T-helper 17 cell (primary cell): ENCODE measurements around the gene TBC1D9. TPM values are rescaled to one million over a fixed set of nuclear protein-coding genes. Genes with fewer than 3 reads are reported as not detected.
A peak's percentile ranks its signal among the peaks of the same experiment; 100 is the strongest.
"Not testable (repeated sequence)": the region's sequence is repeated elsewhere in the genome, so short reads cannot be mapped to it uniquely, and the experiment has no call there.

Experiments
- ATAC-seq: fragments of 150-1000 bp; cut with Tn5 transposase; 2 replicates; pipeline ENCODE4 v1.10.0; 2021; ENCODE audit warnings: mild to moderate bottlenecking, moderate library complexity
- DNase-seq, 3 donors: peaks; one replicate each; pipeline versions ENCODE4 v3.0.0 to v3.0.0-alpha.2; 2020 to 2021
- H3K9me3 ChIP-seq: one replicate; pipeline ENCODE4 v1.7.0; 2013; ENCODE audit warnings: low read length, mild to moderate bottlenecking; ENCODE audit not compliant: control insufficient read depth, poor library complexity, severe bottlenecking
- H3K27ac Mint-ChIP-seq: one replicate; pipeline ENCODE4 v1.8.0; 2022; ENCODE audit warnings: mild to moderate bottlenecking, moderate library complexity, mixed read lengths
- H3K27me3 Mint-ChIP-seq: one replicate; pipeline ENCODE4 v1.8.0; 2022; ENCODE audit warnings: mixed read lengths
- H3K36me3 Mint-ChIP-seq: one replicate; pipeline ENCODE4 v1.8.0; 2022; ENCODE audit warnings: low read depth, mixed read lengths
- H3K4me1 Mint-ChIP-seq: one replicate; pipeline ENCODE4 v1.8.0; 2022; ENCODE audit warnings: mild to moderate bottlenecking, mixed read lengths
- H3K4me3 Mint-ChIP-seq: one replicate; pipeline ENCODE4 v1.8.0; 2022; ENCODE audit warnings: mild to moderate bottlenecking, moderate library complexity, mixed read lengths
- total RNA-seq, 4 donors: library from RNA in 2 of 4; stranded (reverse) in 2 of 4; gene quantifications; one replicate each; pipeline ENCODE4 v1.2.3 and lab custom pipeline; 2022 to 2026

Gene TBC1D9
- total RNA-seq, 2 donors from 2014 or later = 0.76 to 3.1 TPM

DNA sequence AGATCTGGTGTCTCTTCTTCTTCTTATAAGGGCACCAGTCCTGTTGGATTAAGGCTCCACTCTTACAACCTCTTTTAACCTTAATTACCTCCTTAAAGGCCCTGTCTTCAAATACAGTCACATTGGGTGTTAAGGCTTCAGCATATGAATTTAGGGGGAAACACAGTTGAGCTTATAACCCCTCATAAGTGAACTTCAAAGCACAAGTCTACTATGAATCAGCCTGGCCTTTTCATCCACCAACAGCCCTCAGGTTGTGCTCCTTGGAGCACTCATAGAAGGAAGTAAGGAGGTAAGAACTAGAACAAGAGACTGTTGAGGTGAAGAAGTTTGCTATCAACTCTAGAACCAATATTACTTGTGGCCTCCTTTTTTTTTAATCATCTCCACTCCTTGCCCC, 18.8 kb upstream of the TBC1D9 start:
- ATAC-seq (no peak), DNase-seq (no peak)
- H3K27me3 Mint-ChIP-seq = peaks cover 12% of the 10 kb centered on the region
- no peaks in the 10 kb centered on the region for H3K4me1 Mint-ChIP-seq
- no peaks in the 10 kb centered on the region for H3K9me3 ChIP-seq
- H3K4me3 Mint-ChIP-seq = no peak overlapping the region
- H3K27ac Mint-ChIP-seq = no peak overlapping the region
- H3K36me3 Mint-ChIP-seq = peaks cover 6% of the 10 kb centered on the region

DNA sequence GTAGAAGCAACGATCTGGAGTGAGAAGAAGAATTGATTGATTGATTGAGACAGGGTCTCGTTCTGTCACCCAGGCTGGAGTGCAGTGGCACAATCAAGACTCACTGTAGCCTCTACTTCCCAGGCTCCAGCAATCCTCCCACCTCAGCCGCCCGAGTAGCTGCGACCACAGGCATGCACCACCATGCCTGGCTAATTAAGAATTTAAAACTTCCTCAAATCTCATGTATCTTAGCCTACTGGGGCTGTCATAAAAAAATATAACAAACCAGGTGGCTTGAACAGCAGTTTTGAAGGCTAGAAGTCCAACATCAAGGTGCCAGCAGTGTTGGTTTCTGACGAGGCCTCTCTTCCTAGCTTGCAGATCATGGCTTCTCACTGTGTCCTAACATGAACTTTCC, 18.3 kb upstream of the TBC1D9 start:
- DNase-seq = no peak
- no peak overlapping the region for H3K4me3 Mint-ChIP-seq

DNA sequence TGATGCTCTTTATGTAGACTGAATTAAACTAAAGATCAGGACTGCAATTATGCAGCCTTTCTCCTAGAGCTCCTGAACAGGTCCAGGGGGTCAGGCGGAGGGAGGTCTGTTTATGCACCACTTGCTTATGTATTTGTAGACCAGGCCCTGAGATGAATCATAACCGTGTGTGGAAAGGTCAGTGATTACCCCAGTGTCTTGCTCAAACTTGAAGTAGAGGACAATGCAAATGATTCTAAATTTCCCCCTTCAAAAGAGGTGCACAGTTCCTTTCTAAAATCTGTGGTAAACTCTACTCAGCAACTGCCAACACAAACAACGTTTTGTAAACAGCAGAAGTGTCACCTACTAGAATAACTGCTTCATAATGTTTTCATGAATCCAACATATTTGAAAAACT, 13.0 kb upstream of the TBC1D9 start:
- Mint-ChIP-seq H3K4me1 (no peaks in the 10 kb centered on the region), H3K36me3 (peaks cover 4% of the 10 kb centered on the region), H3K4me3 (no peak overlapping the region), H3K27ac (no peak overlapping the region), H3K27me3 (peaks cover 18% of the 10 kb centered on the region)
- DNase-seq = no peak
- no peaks in the 10 kb centered on the region for H3K9me3 ChIP-seq
- ATAC-seq = no peak

More for the DNA sequence above, 18.3 kb upstream of the TBC1D9 start:
- peaks cover 6% of the 10 kb centered on the region for H3K36me3 Mint-ChIP-seq
- H3K4me1 Mint-ChIP-seq = no peaks in the 10 kb centered on the region
- peaks cover 14% of the 10 kb centered on the region for H3K27me3 Mint-ChIP-seq
- no peak overlapping the region for H3K27ac Mint-ChIP-seq
- no peak for ATAC-seq
- no peaks in the 10 kb centered on the region for H3K9me3 ChIP-seq

DNA sequence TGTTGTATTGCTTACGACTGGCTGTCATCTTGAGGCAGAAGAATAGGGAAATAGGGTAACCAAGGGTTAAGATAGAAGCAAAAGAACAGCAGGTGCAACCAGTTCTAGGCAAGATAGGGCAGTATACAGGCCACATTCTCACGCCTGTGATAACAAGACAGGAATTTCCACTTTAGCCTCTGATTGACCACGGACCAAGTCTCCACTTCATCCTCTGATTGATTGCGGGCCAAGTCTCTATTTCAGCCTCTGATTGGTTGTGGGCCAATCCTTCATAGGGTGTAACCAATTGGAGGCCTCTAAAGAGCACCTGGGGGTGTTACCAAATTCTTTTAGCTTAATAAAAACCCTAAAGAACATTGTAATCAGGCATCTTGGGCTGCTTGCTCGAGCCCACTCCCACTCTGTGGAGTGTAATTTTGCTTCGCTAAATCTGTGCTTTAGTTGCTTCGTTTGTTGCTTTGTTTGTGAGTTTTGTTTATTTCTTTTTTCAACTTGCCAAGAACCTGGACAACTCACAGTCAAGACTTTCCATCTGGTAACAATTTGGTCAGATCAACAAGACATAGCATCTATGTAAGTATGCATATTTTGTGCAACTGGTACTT, 8.7 kb upstream of the TBC1D9 start:
- no peaks in the 10 kb centered on the region for H3K9me3 ChIP-seq
- no peak for DNase-seq
- H3K4me1 Mint-ChIP-seq = no peaks in the 10 kb centered on the region
- H3K27me3 Mint-ChIP-seq = peaks cover 12% of the 10 kb centered on the region
- no peak overlapping the region for H3K4me3 Mint-ChIP-seq
- H3K36me3 Mint-ChIP-seq = no peaks in the 10 kb centered on the region
- ATAC-seq = no peak
- no peak overlapping the region for H3K27ac Mint-ChIP-seq

DNA sequence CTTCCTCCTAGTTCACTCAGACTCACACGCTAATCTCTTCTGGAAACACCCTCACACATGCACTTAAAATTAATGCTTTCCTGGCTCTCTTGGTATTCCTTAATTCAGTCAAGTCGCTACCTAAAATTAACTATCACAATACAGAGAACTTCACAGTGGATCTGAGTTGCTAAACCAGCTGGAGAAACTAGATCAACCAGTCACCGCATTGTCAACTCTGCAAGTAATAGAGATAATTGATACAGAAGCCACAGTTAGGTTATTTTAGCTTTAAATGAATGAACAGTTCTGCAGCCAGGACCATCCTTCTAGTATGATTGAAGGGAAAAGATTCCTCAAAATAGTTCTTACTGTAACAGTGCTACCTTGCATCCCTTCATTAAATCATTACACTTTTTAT, 6.0 kb upstream of the TBC1D9 start:
- ATAC-seq (no peak), DNase-seq (no peak)
- H3K4me3 Mint-ChIP-seq = no peak overlapping the region
- no peak overlapping the region for H3K27ac Mint-ChIP-seq
- H3K27me3 Mint-ChIP-seq = peaks cover 33% of the 10 kb centered on the region
- no peaks in the 10 kb centered on the region for H3K36me3 Mint-ChIP-seq
- H3K9me3 ChIP-seq = no peaks in the 10 kb centered on the region
- H3K4me1 Mint-ChIP-seq = no peaks in the 10 kb centered on the region

DNA sequence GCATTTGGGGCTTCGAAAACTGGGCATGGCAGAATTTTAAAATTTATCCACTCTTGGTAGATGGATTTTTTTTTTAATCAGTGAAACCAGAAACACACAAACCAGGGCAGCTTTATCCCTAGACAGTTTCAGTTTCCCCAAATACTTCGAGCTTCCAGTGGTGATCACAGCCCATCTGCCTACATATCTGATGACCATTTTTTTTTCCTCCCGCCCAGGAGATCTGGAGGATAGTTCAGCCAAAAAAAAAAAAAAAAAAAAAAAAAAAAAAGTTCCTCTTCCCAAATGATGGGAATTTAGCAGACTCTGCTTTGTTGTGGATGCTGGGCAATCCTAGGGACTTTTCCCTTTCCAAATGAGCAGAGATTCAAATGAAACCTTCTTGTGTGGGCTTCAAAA, 1.0 kb upstream of the TBC1D9 start:
- no peaks in the 10 kb centered on the region for H3K36me3 Mint-ChIP-seq
- H3K9me3 ChIP-seq = no peaks in the 10 kb centered on the region
- ATAC-seq (no peak), DNase-seq (no peak)
- H3K4me3 Mint-ChIP-seq = peak overlapping the region; percentile 63
- H3K4me1 Mint-ChIP-seq = peaks cover 4% of the 10 kb centered on the region
- no peak overlapping the region for H3K27ac Mint-ChIP-seq
- H3K27me3 Mint-ChIP-seq = peaks cover 61% of the 10 kb centered on the region

DNA sequence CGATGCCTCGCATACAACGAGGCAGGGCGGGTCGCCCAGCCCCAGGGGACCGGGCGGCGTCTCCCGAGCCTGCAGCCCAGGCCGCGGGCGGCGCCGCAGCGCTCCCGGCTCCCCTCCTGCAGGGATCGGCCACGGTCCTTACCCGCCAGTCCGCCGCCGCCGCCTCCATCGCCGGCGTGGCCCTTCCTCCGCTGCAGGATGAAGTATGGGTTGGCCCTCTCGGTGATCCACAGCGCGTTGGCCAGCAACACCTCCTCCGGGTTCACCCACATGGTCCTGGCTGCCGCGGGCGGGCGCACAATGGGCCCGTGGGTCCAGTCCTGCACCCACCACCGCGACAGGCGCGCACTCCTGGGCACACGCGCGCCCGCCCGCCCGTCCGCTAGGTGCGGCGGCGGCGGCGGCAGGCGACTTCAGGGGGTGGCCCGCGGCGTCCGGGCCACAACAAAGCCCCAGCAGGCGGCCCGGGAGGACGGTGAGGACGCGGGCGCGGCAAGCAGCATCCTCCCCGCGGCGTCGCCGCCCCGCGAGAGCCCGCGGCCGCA, 339 bp downstream of the TBC1D9 start:
- Mint-ChIP-seq H3K36me3 (no peaks in the 10 kb centered on the region), H3K4me1 (peaks cover 4% of the 10 kb centered on the region), H3K27me3 (peaks cover 56% of the 10 kb centered on the region), H3K4me3 (peak overlapping the region; percentile 45), H3K27ac (no peak overlapping the region)
- H3K9me3 ChIP-seq = no peaks in the 10 kb centered on the region
- DNase-seq (no peak), ATAC-seq (peak; percentile 53)

DNA sequence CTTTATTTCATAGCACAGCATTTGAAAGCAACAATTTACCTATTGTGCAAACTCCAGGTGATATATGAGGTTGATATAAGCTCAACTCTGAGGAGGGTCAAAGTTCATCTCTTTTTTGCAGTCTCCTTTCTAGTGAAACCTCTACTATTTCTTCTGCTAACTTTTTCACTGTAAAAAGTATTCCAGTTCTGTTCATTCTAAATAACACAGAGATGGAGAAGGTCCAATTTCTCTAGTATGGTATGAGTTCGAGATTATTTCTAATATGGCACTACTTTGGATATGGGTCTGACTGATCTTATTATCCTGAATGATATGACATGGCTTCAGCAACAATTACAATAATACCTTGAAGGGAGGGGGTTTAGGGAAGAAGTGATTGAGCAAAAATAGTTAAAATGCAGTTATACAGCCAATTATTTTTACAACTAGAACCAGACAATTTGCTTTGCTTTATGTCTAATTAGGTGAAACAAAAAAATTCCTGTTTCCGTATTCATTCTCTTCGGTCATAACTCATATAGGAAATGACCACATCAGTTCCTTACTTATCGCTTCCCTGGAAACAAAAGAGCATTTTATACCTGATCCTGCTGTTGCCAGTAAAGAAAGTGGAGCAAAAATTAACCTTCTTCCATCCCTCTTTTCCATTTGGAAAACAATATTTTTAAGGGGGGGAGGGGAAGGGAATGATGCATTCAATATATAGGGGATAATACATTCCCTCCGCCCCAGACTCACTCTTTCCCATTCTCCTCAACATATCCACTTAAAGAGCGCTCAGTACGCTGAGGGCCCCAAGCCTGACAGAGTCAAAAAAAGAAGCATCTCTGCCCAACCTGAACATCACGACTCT, 1.0 kb downstream of the TBC1D9 start:
- DNase-seq (no peak), ATAC-seq (no peak)
- H3K27me3 Mint-ChIP-seq = peaks cover 55% of the 10 kb centered on the region
- H3K27ac Mint-ChIP-seq = no peak overlapping the region
- H3K9me3 ChIP-seq = no peaks in the 10 kb centered on the region
- peak overlapping the region; percentile 39 for H3K4me3 Mint-ChIP-seq
- peaks cover 4% of the 10 kb centered on the region for H3K4me1 Mint-ChIP-seq
- no peaks in the 10 kb centered on the region for H3K36me3 Mint-ChIP-seq

DNA sequence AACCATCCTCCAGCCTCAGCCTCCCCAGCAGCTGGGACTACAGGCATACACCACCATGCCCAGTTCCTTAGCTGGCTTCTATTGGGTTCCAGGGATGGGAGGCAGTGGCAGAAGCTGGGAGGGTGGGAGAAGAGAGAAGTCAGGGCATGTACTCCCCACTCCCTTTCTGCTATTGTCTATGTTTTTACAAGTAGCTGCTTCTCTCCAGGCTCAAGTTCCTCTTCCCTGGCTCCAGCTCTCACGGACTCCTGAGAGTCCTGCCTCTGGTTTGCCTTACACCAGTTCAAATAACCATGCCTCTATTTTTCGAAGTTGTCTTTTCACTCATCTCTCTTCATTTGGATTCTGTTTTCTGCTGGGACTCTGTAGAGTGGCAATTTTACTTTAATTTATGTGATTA, 2.9 kb downstream of the TBC1D9 start:
- Mint-ChIP-seq H3K4me3 (no peak overlapping the region), H3K36me3 (no peaks in the 10 kb centered on the region), H3K4me1 (peaks cover 4% of the 10 kb centered on the region), H3K27me3 (peaks cover 43% of the 10 kb centered on the region), H3K27ac (no peak overlapping the region)
- no peak for ATAC-seq
- DNase-seq = no peak
- H3K9me3 ChIP-seq = no peaks in the 10 kb centered on the region

DNA sequence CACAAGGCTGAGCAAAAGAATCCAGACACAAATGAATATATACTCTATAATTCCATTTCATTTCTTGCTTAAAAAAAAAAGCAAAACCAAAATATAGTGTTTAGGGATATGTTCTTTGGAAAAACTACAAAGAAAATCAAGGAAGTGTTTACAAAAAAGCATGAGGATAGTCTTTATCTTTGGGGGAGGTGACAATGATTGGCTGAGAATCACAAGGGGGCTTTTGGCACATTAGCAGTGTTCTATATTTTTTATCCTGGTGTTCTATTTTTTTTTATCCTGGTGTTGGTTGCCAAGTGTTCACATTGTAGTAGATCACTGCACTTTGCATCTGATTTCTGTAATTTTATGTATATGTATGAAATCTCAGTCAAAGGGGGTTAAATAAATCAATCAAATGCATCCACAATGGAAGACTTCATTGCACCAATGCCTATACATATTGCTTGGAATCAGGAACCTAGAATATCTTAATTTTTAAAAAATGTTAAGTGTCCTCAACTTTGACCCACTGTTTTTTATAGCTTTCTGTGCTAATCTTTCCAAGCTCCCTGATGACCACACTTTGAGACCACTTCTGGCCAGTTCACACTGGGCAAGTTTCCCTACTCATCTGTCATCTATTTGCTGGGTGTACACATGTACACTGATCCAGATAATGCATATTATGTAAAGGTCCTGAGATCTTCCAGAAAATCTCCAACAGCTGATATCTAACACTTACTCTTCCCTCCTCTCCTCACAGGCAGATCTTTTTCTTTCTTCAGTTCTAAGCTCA, 3.7 kb downstream of the TBC1D9 start:
- peaks cover 4% of the 10 kb centered on the region for H3K4me1 Mint-ChIP-seq
- no peak overlapping the region for H3K4me3 Mint-ChIP-seq
- DNase-seq (no peak), ATAC-seq (no peak)
- peaks cover 35% of the 10 kb centered on the region for H3K27me3 Mint-ChIP-seq
- H3K36me3 Mint-ChIP-seq = no peaks in the 10 kb centered on the region
- H3K27ac Mint-ChIP-seq = no peak overlapping the region
- no peaks in the 10 kb centered on the region for H3K9me3 ChIP-seq

DNA sequence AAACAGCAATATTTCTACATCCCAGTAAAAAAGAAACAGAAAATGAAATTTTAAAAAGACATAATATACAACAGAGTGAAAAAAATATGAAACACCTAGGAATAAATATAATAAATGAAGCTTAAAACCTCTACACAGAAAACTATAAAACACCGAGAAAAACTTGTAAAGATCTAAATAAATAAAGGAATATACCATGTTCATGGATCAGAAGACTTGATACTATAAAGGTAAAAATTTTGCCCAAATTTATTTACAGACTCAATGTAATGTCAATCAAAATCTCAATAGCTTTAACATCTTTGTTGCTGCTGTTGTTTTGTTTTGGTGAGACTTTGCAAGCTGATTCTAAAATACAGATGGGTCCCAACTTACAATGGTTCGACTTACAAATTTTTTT, 5.7 kb downstream of the TBC1D9 start:
- ATAC-seq (no peak), DNase-seq (no peak)
- Mint-ChIP-seq H3K4me3 (no peak overlapping the region), H3K27ac (no peak overlapping the region), H3K4me1 (peaks cover under 1% of the 10 kb centered on the region), H3K36me3 (no peaks in the 10 kb centered on the region), H3K27me3 (peaks cover 29% of the 10 kb centered on the region)
- H3K9me3 ChIP-seq = no peaks in the 10 kb centered on the region

DNA sequence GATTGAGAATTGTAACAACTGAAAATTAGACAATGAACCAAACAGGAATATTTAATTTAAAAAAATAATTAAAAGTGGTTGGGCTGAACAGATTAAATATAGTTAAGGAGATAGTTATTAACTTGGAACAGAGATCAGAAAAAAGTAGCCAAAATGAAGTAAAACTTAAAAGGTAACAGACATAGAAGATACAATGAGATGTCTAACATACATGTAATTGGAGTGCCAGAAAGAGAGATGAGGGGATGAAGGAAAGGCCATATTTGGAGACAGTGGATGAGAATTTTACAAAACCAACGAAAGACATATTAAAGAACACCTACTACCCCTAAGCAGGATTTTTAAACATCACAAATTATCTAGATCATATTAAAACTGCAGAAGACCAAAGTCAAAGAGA, 8.0 kb downstream of the TBC1D9 start:
- ATAC-seq = no peak
- H3K9me3 ChIP-seq = no peaks in the 10 kb centered on the region
- no peak for DNase-seq
- no peak overlapping the region for H3K27ac Mint-ChIP-seq
- no peak overlapping the region for H3K4me3 Mint-ChIP-seq
- H3K4me1 Mint-ChIP-seq = no peaks in the 10 kb centered on the region
- no peaks in the 10 kb centered on the region for H3K36me3 Mint-ChIP-seq
- H3K27me3 Mint-ChIP-seq = peaks cover 27% of the 10 kb centered on the region

DNA sequence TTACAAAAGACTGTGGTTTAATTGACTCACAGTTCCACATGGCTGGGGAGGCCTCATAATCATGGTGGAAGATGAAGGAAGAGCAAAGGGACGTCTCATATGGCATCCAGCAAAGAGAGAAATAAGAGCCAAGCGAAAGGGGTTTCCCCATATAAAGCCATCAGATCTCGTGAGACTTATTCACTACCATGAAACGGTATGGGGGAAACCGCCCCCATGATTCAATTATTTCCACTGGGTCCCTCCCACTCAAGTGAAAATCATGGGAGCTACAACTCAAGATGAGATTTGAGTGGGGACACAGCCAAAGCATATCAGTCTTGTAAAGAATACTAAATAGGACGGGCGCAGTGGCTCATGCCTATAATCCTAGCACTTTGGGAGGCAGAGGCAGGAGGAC, 9.6 kb downstream of the TBC1D9 start:
- not testable (repeated sequence) for ATAC-seq, DNase-seq, H3K9me3 ChIP-seq, H3K4me1 Mint-ChIP-seq, H3K27ac Mint-ChIP-seq, H3K36me3 Mint-ChIP-seq, H3K4me3 Mint-ChIP-seq
- peaks cover 34% of the 10 kb centered on the region for H3K27me3 Mint-ChIP-seq
